HFFc6 (cell line): ENCODE results near the gene TRIM5. TPM values are rescaled to one million over a fixed set of nuclear protein-coding genes. Genes with fewer than 3 reads are reported as not detected.

Source experiments
- DNase-seq: peaks from one replicate; pipeline ENCODE4 v3.0.0-alpha.2; 2018
- H3K27ac Mint-ChIP-seq: 2 replicates; pipeline ENCODE4 v1.8.0; 2020; ENCODE audit warnings: mild to moderate bottlenecking, mixed read lengths
- H3K27me3 Mint-ChIP-seq: 2 replicates; pipeline ENCODE4 v1.8.0; 2021; ENCODE audit warnings: mild to moderate bottlenecking, moderate library complexity, mixed read lengths; ENCODE audit not compliant: insufficient read depth
- H3K36me3 Mint-ChIP-seq: 2 replicates; pipeline ENCODE4 v1.8.0; 2021; ENCODE audit warnings: low read depth, mixed read lengths
- H3K4me1 Mint-ChIP-seq: 2 replicates; pipeline ENCODE4 v1.8.0; 2020; ENCODE audit warnings: low read depth, mixed read lengths
- H3K4me3 Mint-ChIP-seq: 2 replicates; pipeline ENCODE4 v1.8.0; 2020; ENCODE audit warnings: mild to moderate bottlenecking, moderate library complexity, mixed read lengths
- H3K9me3 Mint-ChIP-seq: 2 replicates; pipeline ENCODE4 v1.8.0; 2020; ENCODE audit warnings: mild to moderate bottlenecking, mixed read lengths
- CTCF ChIP-seq: fragments of 200-600 bp; sonication (generic); IDR thresholded peaks from 2 replicates; pipeline ENCODE4 v1.5.0; 2021; ENCODE audit warnings: antibody characterized with exemption, mild to moderate bottlenecking
- total RNA-seq, 6 experiments: library from RNA; stranded (reverse); fragmentation: NEBNext Ultra II Directional; extraction: Animal tissue kit (Norgen Biotek cat#: 25700); gene quantifications; 2 replicates in 1 of 6; 3 replicates in 5 of 6; pipeline ENCODE4 v1.2.3, GENCODE V29; 2021

Gene TRIM5
- total RNA-seq, 6 experiments from 2014 or later, result 35.7 to 49.4 (median 43.5) TPM

GRCh38 chr11:5622802-5623201 lies 62.1 kb downstream of the TRIM5 start:
- Mint-ChIP-seq H3K27ac (peak overlapping the region; percentile 98; the same call in 1 of the 2 replicates), H3K4me1 (peaks cover 75% of the 10 kb centered on the region), H3K4me3 (no peak overlapping the region), H3K9me3 (no peaks in the 10 kb centered on the region), H3K36me3 (peaks cover 10% of the 10 kb centered on the region), H3K27me3 (no peaks in the 10 kb centered on the region; the same call in 1 of the 2 replicates)
- DNase-seq, result no peak
- TF ChIP-seq CTCF, result no peak

DNA sequence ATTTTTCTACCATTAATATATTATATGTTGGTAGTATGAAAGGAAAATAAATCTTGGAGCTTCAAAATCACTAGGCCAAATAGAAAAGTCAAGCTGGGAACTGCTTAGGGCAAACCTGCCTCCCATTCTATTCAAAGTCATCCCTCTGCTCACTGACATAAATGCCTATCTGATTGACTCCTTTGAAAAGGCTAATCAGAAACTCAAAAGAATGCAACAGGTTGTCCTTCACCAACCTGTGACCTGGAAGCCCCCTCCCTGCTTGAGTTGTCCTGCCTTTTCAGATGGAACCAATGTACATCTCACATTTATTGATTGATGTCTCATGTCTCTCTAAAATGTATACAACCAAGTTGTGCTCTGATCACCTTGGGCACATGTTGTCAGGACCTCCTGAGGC lies 63.3 kb downstream of the TRIM5 start:
- DNase-seq, result no peak
- no peak for TF ChIP-seq CTCF
- Mint-ChIP-seq H3K4me3 (peak overlapping the region; percentile 79), H3K9me3 (no peaks in the 10 kb centered on the region), H3K27me3 (no peaks in the 10 kb centered on the region; the same call in 1 of the 2 replicates), H3K27ac (peak overlapping the region; percentile 98), H3K36me3 (peaks cover 5% of the 10 kb centered on the region), H3K4me1 (peaks cover 70% of the 10 kb centered on the region)

DNA sequence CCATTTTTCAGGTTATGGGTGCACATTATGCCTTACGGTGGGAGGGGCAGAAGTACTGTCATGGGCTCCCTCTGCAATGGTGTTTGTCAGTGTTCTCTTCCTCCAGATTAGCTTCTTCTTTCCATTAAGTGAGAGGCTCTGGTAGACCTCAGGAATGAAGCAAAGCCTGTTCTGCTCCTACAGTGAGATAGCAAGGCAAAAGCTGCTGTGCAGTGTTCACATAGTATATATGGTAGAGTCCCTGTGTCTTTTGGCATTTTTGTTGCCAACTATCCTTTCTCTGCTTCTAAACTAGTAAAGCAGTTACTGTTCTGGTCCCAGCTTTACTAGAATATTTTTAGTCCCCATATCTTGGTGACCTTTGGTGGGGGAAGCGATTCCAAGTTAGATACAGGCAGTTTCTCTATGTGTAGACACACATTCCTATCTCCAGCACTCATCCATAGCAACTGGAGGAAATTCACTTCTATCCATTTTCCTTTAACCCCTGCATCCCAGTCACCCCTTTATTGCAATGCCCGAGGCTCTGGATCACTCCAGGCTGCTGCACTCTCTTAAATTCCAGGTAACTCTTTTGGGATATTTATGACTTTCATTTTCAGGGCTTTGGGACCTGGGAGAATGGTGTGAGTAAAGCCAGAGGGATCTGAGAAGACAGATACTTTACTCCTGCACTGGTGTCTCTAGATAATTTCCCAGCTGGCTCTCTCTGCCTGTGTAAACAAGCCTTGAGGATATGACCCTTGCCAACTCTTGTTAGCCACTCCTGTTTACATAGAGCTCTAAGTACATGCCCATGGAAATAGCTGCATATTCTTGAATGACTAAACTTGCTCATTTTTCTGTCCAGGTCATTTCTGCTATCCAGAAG lies 64.0 kb downstream of the TRIM5 start:
- Mint-ChIP-seq H3K27me3 (no peaks in the 10 kb centered on the region), H3K4me1 (peaks cover 63% of the 10 kb centered on the region), H3K27ac (peak overlapping the region; percentile 98), H3K36me3 (no peaks in the 10 kb centered on the region; the same call in 1 of the 2 replicates), H3K4me3 (peak overlapping the region; percentile 79), H3K9me3 (no peaks in the 10 kb centered on the region)
- DNase-seq, result peak; percentile 96
- TF ChIP-seq CTCF, result no peak

- no peak for TF ChIP-seq CTCF
- H3K4me3 Mint-ChIP-seq, result peak overlapping the region; percentile 69
- DNase-seq, result peak; percentile 86
- no peaks in the 10 kb centered on the region for H3K9me3 Mint-ChIP-seq
- no peaks in the 10 kb centered on the region; the same call in 1 of the 2 replicates for H3K36me3 Mint-ChIP-seq
- no peaks in the 10 kb centered on the region for H3K27me3 Mint-ChIP-seq
- H3K27ac Mint-ChIP-seq, result peak overlapping the region; percentile 98
- H3K4me1 Mint-ChIP-seq, result peaks cover 48% of the 10 kb centered on the region
Observed at GRCh38 chr11:5618807-5619206, 66.1 kb downstream of the TRIM5 start.

Other genes starting within 250 kb of the TRIM5 start
- gene OR51I1, start 243.6 kb downstream of the TRIM5 start, total RNA-seq, result not detected
- not detected for gene OR51I2, start 235.8 kb downstream of the TRIM5 start, total RNA-seq
- gene OR52D1, start 196.4 kb downstream of the TRIM5 start, total RNA-seq, result not detected
- not detected for gene UBQLN3, start 175.1 kb downstream of the TRIM5 start, total RNA-seq
- under 1 TPM in 5 of 6 experiments, not detected in 1; 0.07 to 0.17 (median 0.11) TPM for gene UBQLNL, start 168.4 kb downstream of the TRIM5 start, total RNA-seq
- not detected for gene OR52H1, start 136.5 kb downstream of the TRIM5 start, total RNA-seq
- not detected for gene OR52B6, start 104.2 kb downstream of the TRIM5 start, total RNA-seq
- gene TRIM6, start 88.4 kb downstream of the TRIM5 start, total RNA-seq, result 1 to 10 TPM; 4.0 to 9.0 (median 6.6) TPM
- gene TRIM34, start 60.1 kb downstream of the TRIM5 start, total RNA-seq, result 1 to 10 TPM; 3.8 to 6.9 (median 4.9) TPM
- gene TRIM22, start 4.7 kb upstream of the TRIM5 start, total RNA-seq, result 100 to 1,000 TPM in 5 of 6 experiments, 10 to 100 TPM in 1; 77.9 to 131 (median 118) TPM
- not detected for gene OR56B1, start 51.4 kb upstream of the TRIM5 start, total RNA-seq
- gene OR52N4, start 69.2 kb upstream of the TRIM5 start, total RNA-seq, result not detected
- not detected for gene OR52N5, start 98.3 kb upstream of the TRIM5 start, total RNA-seq
- not detected for gene OR52N1, start 106.2 kb upstream of the TRIM5 start, total RNA-seq
- gene OR52N2, start 123.8 kb upstream of the TRIM5 start, total RNA-seq, result not detected
- gene OR52E6, start 156.8 kb upstream of the TRIM5 start, total RNA-seq, result not detected
- not detected for gene OR52E8, start 172.6 kb upstream of the TRIM5 start, total RNA-seq
- gene OR52E4, start 195.6 kb upstream of the TRIM5 start, total RNA-seq, result not detected
- not detected for gene OR52E5, start 208.1 kb upstream of the TRIM5 start, total RNA-seq